Stomach (tissue), 4 donors: ENCODE results near the gene ELOF1.

ENCODE experiments used
- POLR2A ChIP-seq, 4 donors: fragments of 450-650 bp; IDR thresholded peaks; one replicate each; pipeline ENCODE4 v1.6.1; 2016; ENCODE audit warnings: antibody characterized with exemption in 4 of 4, control low read depth in 2 of 4, mild to moderate bottlenecking in 1 of 4, moderate library complexity in 1 of 4
- POLR2AphosphoS5 ChIP-seq, 3 donors: sonication (generic); formaldehyde crosslinking; IDR thresholded peaks; one replicate each; pipeline ENCODE4 v1.6.1; 2016; ENCODE audit warnings: antibody characterized with exemption in 3 of 3
- TF ChIP-seq, protein P1 (sequence below), 7 experiments: fragments of 450-650 bp in 4 of 7; fragments of 200-600 bp in 3 of 7; sonication (generic) in 3 of 7; IDR thresholded peaks; one replicate each; pipeline ENCODE4 v1.5.1; 2016 to 2019; ENCODE audit warnings: antibody characterized with exemption in 7 of 7, control low read depth in 2 of 7, mild to moderate bottlenecking in 1 of 7

DNA sequence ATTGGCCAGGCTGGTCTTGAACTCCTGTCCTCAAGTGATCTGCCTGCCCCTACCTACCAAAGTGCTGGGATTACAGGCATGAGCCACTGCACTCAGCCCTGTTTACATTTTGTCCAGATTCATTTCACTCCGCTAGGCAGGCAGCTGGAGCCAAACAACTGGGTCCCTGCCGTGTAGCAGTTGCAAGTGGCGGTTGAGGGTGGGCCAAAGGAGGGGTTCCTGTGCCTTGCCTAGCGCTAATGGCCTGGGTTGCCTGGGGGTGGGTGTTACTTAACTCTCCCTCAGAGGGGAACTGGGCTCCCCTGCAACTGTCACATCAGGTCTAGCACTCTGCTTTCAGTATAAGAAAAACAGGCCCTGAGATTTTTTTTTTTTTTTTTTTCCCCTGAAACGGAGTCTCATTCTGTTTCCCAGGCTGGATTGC lies 11.0 kb upstream of the ELOF1 start:
- no peak for TF ChIP-seq POLR2AphosphoS5 (IDR thresholded peaks at IDR 0.05)
- no peak for TF ChIP-seq POLR2A (IDR thresholded peaks at IDR 0.05)
- TF ChIP-seq, protein P1, sequence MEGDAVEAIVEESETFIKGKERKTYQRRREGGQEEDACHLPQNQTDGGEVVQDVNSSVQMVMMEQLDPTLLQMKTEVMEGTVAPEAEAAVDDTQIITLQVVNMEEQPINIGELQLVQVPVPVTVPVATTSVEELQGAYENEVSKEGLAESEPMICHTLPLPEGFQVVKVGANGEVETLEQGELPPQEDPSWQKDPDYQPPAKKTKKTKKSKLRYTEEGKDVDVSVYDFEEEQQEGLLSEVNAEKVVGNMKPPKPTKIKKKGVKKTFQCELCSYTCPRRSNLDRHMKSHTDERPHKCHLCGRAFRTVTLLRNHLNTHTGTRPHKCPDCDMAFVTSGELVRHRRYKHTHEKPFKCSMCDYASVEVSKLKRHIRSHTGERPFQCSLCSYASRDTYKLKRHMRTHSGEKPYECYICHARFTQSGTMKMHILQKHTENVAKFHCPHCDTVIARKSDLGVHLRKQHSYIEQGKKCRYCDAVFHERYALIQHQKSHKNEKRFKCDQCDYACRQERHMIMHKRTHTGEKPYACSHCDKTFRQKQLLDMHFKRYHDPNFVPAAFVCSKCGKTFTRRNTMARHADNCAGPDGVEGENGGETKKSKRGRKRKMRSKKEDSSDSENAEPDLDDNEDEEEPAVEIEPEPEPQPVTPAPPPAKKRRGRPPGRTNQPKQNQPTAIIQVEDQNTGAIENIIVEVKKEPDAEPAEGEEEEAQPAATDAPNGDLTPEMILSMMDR (IDR thresholded peaks at IDR 0.05) = no peak
